ENCODE measurements around the gene PLXNA3. TPM values are rescaled to one million over a fixed set of nuclear protein-coding genes. Genes with fewer than 3 reads are reported as not detected.
"Not testable (repeated sequence)": the region's sequence is repeated elsewhere in the genome, so short reads cannot be mapped to it uniquely, and the experiment has no call there.

Gene PLXNA3
- total RNA-seq, 1 experiment from 2014 or later = 9.7 TPM

DNA sequence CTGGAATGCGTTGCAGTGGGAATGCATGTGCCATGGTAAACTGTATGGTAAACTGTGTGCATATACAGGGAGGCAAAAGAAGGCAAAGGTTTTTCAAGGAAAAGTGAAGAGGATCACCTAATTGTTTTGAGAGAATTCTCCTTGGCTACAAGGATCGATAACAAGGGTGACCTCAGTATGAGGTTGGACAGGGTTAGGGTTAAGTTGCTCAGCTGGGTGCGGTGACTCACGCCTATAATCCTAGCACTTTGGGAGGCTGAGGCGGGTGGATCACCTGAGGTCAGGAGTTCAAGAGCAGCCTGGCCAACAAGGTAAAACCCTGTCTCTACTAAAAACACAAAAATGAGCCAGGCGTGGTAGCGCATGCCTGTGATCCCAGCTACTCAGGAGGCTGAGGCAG lies 43.3 kb downstream of the PLXNA3 start:
- DNase-seq (ENCODE audit: low spot score) = not testable (repeated sequence)

DNA sequence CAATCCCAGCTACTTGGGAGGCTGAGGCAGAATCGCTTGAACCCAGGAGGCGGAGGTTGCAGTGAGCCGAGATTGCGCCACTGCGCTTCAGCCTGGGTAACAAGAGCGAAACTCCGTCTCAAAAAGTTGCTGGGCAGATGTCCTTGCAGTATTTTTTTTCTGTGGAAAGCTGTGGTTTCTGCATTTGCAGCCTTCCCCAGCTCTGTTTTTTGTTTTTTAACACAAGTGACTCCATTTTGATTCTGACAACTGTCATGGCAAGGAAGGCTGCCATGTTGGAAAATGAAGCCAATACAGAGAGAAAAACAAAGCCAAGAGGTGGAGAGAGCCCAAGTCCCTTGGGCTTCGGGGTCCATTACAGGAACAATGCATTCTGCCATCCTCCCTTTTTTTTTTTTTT lies 44.0 kb downstream of the PLXNA3 start:
- DNase-seq (ENCODE audit: low spot score) = no peak

- no peak for DNase-seq (ENCODE audit: low spot score)
These were observed 44.9 kb downstream of the PLXNA3 start for GRCh38 chrX:154502989-154503388.

GRCh38 chrX:154505734-154506133 lies 47.7 kb downstream of the PLXNA3 start:
- peak; percentile 70 for DNase-seq (ENCODE audit: low spot score)

GRCh38 chrX:154506483-154507332 lies 48.6 kb downstream of the PLXNA3 start:
- DNase-seq (ENCODE audit: low spot score) = no peak

GRCh38 chrX:154507673-154508383 lies 49.7 kb downstream of the PLXNA3 start:
- no peak for DNase-seq (ENCODE audit: low spot score)

DNA sequence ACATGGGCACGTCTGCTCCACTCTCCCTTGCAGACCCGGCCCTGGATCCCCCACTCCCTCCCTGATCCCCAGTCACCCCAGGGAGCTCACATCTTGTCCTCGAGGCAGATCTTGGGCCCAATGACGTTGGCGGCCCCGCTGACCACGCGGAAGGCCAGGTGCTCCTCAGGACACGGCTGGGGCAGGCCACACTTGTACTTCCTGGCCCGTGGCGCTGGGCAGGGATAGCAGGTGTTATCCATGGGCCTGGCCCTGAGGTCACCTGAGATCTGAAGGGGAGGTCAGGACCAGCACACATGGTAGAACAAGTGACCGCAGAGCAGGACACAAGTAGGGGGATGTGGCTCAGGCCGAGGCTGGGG lies 50.3 kb downstream of the PLXNA3 start:
- DNase-seq (ENCODE audit: low spot score) = no peak

DNA sequence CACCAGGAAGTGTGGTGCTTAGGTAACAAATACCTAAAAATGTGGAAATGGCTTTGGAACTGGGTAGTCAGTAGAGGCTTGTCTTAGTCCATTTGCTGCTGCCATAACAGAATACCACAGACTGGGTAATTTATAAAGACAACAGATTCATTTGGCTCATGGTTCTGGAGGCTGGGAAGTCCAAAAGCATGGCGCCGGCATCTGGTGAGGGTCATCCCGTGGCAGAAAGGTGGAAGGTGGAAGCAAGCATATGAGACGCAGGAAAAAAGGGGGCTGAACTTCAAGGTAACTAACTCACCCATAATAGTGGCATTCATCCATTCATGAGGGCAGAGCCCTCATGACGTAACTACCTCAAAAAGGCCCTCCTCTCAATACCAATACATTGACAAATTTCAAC lies 51.4 kb downstream of the PLXNA3 start:
- DNase-seq (ENCODE audit: low spot score) = no peak

DNA sequence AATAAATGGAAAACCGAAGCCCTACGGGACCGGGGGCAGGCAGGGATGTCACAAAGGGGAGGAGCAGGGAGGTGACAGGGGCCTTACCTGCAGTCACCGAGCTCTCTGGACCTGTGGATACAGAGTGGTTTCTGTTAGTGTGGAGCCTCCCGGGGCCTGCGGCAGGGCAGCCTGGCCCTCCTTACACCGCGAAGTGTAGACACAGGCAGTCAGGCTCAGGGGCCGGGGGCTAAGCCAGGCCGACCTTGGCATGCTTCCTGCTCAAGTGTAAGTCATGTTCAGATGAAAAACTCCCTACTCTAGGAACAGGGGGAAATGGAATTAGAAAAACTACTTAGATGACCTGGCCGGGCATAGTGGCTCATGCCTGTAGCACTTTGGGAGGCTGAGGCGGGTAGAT lies 53.7 kb downstream of the PLXNA3 start:
- no peak for DNase-seq (ENCODE audit: low spot score)

DNA sequence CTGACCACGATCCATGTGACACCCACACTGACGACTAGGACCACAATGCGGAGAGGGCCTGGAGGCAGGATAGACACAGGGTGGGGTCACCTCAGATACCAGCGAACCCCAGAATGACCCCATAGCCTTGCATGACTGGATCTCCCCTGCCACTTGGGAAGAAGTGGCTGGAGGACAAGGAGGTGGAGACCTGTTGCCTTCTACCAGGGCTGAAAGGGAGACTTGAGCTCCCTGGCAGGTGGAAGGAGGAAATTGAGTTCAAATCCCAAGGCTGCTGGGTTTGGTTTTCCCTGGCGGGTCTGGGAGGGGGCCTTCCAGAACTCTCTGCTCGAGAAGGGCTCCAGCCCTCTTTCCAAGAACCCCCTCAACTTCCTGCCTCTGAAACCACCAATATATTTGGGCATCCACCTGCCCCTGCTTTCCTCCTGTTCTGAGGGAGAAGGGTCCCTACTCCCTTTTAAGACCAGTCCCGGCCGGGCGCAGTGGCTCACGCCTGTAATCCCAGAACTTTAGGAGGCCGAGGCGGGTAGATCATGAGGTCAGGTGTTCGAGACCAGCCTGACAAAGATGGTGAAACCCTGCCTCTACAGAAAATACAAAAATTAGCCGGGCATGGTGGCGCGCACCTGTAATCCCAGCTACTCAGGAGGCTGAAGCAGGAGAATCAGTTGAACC lies 54.9 kb downstream of the PLXNA3 start:
- DNase-seq (ENCODE audit: low spot score) = no peak

GRCh38 chrX:154513716-154514115 lies 55.6 kb downstream of the PLXNA3 start:
- DNase-seq (ENCODE audit: low spot score) = no peak

GRCh38 chrX:154515090-154515965 lies 57.2 kb downstream of the PLXNA3 start:
- no peak for DNase-seq (ENCODE audit: low spot score)

DNA sequence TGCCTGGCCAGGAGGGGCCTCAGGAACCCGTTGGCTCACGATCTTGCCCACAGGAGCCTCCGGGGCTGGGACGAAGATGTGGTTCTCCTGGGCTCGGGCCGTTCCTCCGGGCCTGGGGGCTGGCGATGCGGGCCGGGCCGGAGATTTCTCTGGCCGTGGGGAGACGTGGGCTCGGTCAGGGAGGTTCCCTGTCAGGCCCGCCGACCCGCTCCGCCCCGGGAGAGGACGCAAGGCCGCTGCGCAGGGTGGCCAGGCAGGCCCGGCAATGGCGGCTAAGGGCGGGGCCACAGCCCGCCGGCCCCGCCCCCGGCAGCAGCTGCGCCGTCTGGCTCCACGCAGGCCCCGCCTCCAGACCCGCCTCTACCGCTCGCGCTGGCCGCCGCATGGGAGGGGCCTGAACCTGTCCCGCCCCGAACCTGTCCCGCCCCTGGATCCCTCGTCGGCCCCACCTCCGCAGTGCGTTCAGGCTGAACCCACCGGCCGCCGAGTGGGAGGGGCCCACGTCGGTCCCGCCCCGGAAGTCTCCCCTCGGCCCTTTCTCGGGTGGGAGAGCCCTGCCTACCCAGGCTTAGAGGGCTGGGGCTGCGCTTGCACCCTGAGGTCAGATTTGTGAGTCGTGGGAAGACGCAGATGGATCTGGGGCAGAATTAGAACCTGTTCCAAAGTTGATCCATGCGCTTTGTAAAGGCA lies 58.0 kb downstream of the PLXNA3 start, which contains the start of gene FAM3A:
Gene FAM3A, minus strand, starts transcription at position 267 of the 690 bp plus-strand sequence. CDS start 460 bp downstream, outside the sequence.
- DNase-seq (ENCODE audit: low spot score) = peak; percentile 75

GRCh38 chrX:154516656-154517100 lies 58.6 kb downstream of the PLXNA3 start:
- no peak for DNase-seq (ENCODE audit: low spot score)

GRCh38 chrX:154517101-154517781 lies 59.2 kb downstream of the PLXNA3 start:
- DNase-seq (ENCODE audit: low spot score) = no peak

DNA sequence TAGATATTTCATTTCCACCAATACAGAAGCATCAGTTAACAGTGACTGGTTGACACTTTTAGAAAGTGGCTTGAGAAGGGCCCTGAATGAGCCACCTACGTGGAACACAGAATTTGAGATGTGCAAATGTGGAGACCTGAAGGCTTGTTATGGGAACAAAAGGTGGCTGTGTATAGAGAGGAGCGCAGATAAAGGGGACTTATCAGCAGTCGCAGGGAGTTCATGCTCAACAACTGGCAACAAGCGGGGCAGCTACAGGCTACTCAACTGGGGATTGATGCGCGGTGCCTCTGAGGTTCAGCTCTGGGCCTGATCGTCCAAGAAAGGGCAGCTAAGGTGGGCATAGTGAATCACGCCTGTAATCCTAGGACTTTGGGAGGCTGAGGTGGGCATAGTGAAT lies 61.3 kb downstream of the PLXNA3 start:
- no peak for DNase-seq (ENCODE audit: low spot score)

GRCh38 chrX:154525606-154526490 lies 67.8 kb downstream of the PLXNA3 start:
- DNase-seq (ENCODE audit: low spot score) = no peak

DNA sequence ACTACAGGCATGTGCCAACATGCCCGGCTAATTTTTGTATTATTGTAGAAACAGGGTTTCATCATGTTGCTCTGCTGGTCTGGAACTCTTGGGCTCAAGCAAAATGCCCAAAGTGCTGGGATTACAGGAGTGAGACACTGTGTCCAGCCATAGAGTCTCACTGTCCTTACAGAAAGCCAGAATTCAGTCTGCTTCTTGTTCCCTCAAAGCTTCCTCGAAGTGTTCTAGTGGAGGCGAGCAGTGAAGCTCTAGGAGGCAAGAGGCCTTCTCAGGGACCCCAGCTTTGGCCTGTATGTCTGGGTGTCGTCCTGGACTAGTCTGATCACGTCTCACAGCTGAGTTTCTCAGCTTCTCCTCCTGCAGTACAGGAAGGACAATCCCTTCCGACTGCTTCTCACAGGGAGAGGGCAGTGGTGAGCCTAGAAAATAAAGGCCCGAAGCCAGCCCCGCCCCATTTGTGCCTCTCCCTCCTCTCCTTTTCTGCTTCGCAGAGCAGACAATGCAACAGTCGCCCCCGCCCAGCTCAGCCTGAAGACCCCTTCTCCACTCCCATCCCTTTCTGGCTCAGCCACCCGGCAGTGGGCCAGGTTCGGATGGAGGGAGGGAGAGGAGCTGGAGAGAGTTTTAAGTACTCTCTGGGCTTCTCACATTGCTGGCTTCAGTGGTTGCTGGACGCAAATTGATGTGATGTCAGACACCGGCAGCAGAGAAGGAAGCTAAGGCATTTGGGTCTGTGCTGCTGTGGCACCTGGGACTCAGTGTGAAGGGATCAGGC lies 69.0 kb downstream of the PLXNA3 start:
- DNase-seq (ENCODE audit: low spot score) = peak; percentile 85

All from A172 (cell line).